Suprapubic skin (tissue), 4 donors: ENCODE data around the gene NPIPB2. TPM values are rescaled to one million over a fixed set of nuclear protein-coding genes. Genes with fewer than 3 reads are reported as not detected.
A peak's percentile ranks its signal among the peaks of the same experiment; 100 is the strongest.

Source experiments
- DNase-seq, 2 donors: peaks; one replicate each; pipeline ENCODE4 v3.0.0-alpha.2; 2019; ENCODE audit warnings: low spot score in 2 of 2
- H3K27ac ChIP-seq: fragments of 200-600 bp; sonication (generic); one replicate; pipeline ENCODE4 v1.5.1; 2019
- H3K27me3 ChIP-seq: fragments of 200-600 bp; sonication (generic); one replicate; pipeline ENCODE4 v1.5.1; 2019
- H3K36me3 ChIP-seq: fragments of 200-600 bp; sonication (generic); one replicate; pipeline ENCODE4 v1.5.1; 2019
- H3K4me1 ChIP-seq: fragments of 200-600 bp; sonication (generic); one replicate; pipeline ENCODE4 v1.5.1; 2019
- H3K4me3 ChIP-seq: fragments of 200-600 bp; sonication (generic); one replicate; pipeline ENCODE4 v1.5.1; 2019; ENCODE audit warnings: mild to moderate bottlenecking
- H3K9me3 ChIP-seq: fragments of 200-600 bp; sonication (generic); one replicate; pipeline ENCODE4 v1.5.1; 2019
- CTCF ChIP-seq, 2 donors: fragments of 200-600 bp in 1 of 2; fragments of 450-650 bp in 1 of 2; sonication (generic) in 1 of 2; IDR thresholded peaks; one replicate each; pipeline ENCODE4 v1.5.1; 2016 to 2019; ENCODE audit warnings: antibody characterized with exemption in 2 of 2, mild to moderate bottlenecking in 1 of 2, moderate library complexity in 1 of 2
- EP300 ChIP-seq: sonication (generic); formaldehyde crosslinking; IDR thresholded peaks from one replicate; pipeline ENCODE4 v1.6.1; 2017; ENCODE audit warnings: antibody characterized with exemption
- POLR2A ChIP-seq, 2 donors: fragments of 450-650 bp; IDR thresholded peaks; one replicate each; pipeline ENCODE4 v1.6.1; 2017; ENCODE audit warnings: antibody characterized with exemption in 2 of 2, mild to moderate bottlenecking in 2 of 2, moderate library complexity in 2 of 2
- POLR2AphosphoS5 ChIP-seq, 3 donors: sonication (generic); formaldehyde crosslinking; IDR thresholded peaks; one replicate each; pipeline ENCODE4 v1.6.1; 2017; ENCODE audit warnings: antibody characterized with exemption in 3 of 3
- WGBS: methylation state at CpG from one replicate; pipeline ENCODE4 v1.1.5; 2018; 5-methylcytosine and 5-hydroxymethylcytosine counted together
- total RNA-seq, 4 donors: library from RNA; depleted of rRNA; stranded (reverse); fragments of >200 nt; gene quantifications; one replicate each; pipeline ENCODE4 v1.1.0, GENCODE V29; 2016

Gene NPIPB2
- total RNA-seq, 4 donors from 2014 or later = 10.4 to 59.9 (median 12.4) TPM

DNA sequence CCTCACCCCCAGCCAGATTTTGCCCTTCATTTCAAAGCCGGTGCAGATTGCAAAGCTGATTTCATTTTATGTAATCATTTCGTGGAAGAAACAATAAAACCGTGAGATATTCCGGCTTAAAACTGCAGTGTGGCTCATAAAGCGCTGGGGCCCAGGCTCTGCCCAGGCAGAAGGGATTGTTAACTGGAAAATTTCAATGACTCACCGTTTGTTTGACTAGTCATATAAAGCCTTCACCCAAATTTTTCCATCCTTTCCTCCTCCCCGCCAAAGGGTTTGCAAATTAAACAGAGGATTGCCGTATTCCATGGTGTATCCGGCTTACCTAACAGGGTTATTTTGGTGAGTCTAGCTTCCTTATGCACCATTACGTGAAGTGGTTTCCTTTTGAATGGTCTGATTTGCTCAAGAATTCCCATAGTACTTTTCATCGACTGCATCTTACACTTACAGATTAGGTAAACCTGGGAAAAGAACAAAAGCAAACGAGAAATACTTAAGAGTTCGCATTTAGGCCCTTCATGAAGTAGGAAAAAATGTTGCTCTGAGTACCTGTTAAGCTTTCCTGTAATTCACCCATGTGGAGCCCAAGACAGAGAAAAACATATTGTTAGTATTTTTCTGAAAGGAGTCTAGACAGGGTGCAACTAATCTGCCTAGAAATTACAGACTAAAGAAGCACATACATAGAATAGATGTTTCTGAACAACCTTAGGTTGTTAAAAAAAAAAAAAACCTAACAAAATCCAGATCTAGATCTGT lies 25.1 kb downstream of the NPIPB2 start:
- Histone ChIP-seq H3K36me3 (no peaks in the 10 kb centered on the region), H3K4me3 (peak overlapping the region; percentile 98), H3K27ac (peak overlapping the region; percentile 97), H3K27me3 (no peaks in the 10 kb centered on the region), H3K9me3 (no peaks in the 10 kb centered on the region), H3K4me1 (peaks cover 32% of the 10 kb centered on the region)
- no peak for DNase-seq
- no peak for TF ChIP-seq POLR2A (IDR thresholded peaks at IDR 0.05)
- TF ChIP-seq POLR2AphosphoS5 (IDR thresholded peaks at IDR 0.05) = no peak
- TF ChIP-seq CTCF (IDR thresholded peaks at IDR 0.05) = no peak
- no peak for TF ChIP-seq EP300
- 47% methylated on average over 13 of the region's 13 CpGs for WGBS

DNA sequence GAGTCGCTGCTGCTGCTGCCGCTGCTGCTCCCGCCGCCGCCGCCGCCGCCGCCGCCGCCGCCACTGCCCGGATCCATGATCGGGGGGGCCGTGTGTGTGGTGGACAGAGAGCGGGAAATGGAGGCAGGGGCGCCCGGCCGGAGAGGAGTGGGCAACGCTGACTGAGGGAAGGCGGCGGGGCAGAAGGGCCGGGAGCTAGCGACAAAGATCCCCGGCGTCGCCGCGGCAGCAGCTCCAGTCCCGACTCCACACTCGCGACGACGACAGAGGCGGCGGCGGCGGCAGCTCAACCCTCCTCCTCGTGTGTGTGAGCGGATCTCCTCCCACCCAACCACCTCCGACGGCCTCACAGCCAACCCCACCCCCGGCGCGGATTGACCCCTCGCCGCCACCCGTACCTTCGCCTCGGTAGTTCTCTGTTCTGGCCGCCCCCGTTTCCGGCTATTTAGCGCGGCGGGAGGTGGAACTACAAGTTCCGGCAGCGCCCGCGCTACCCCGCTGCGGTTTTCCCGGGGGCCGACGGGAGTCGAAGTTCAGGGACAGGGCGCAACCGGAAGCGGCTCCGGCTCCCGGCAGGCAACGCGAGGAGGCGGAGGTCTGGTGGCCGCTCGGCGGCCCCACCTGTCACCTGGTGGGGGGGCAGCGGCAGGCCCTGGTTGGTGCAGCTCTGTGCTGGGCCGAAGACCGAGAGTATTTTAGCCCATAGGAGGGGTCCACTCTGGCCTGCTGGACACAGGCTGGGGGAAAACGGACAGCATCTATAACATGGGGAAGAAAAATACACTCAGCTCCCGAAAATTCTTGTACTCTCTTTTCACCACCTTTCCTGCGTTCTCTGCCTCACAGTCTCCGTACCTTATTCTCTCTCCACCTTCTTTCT lies 26.0 kb downstream of the NPIPB2 start, which contains the start of gene GSPT1:
Gene GSPT1, minus strand, starts transcription at position 313 of the 880 bp plus-strand sequence. Its CDS starts 236 bp downstream, at position 77.
- 2% methylated on average over 16 of the region's 84 CpGs for WGBS
- H3K4me1 ChIP-seq = peaks cover 37% of the 10 kb centered on the region

GRCh38 chr16:11915114-11915643 lies 26.7 kb downstream of the NPIPB2 start:
- peak overlapping the region; percentile 98 for H3K4me3 ChIP-seq
- TF ChIP-seq POLR2A (IDR thresholded peaks at IDR 0.05) (no peak), POLR2AphosphoS5 (IDR thresholded peaks at IDR 0.05) (no peak), CTCF (IDR thresholded peaks at IDR 0.05) (no peak), EP300 (no peak)
- no peaks in the 10 kb centered on the region for H3K9me3 ChIP-seq

More for the DNA sequence above, 26.0 kb downstream of the NPIPB2 start, which contains the start of gene GSPT1:
- Histone ChIP-seq H3K27ac (peak within 1 kb of the TSS; percentile 97), H3K4me3 (peak within 1 kb of the TSS; percentile 98), H3K36me3 (no peaks in the 10 kb centered on the region), H3K27me3 (no peaks in the 10 kb centered on the region), H3K9me3 (no peaks in the 10 kb centered on the region)
- peak; percentile 100 for DNase-seq
- TF ChIP-seq POLR2A (IDR thresholded peaks at IDR 0.05) (peak; percentile 64 to 86), CTCF (IDR thresholded peaks at IDR 0.05) (peak in 1 of 2 donors; percentile 27), EP300 (no peak), POLR2AphosphoS5 (IDR thresholded peaks at IDR 0.05) (peak; percentile 56 to 99 (median 92))

DNA sequence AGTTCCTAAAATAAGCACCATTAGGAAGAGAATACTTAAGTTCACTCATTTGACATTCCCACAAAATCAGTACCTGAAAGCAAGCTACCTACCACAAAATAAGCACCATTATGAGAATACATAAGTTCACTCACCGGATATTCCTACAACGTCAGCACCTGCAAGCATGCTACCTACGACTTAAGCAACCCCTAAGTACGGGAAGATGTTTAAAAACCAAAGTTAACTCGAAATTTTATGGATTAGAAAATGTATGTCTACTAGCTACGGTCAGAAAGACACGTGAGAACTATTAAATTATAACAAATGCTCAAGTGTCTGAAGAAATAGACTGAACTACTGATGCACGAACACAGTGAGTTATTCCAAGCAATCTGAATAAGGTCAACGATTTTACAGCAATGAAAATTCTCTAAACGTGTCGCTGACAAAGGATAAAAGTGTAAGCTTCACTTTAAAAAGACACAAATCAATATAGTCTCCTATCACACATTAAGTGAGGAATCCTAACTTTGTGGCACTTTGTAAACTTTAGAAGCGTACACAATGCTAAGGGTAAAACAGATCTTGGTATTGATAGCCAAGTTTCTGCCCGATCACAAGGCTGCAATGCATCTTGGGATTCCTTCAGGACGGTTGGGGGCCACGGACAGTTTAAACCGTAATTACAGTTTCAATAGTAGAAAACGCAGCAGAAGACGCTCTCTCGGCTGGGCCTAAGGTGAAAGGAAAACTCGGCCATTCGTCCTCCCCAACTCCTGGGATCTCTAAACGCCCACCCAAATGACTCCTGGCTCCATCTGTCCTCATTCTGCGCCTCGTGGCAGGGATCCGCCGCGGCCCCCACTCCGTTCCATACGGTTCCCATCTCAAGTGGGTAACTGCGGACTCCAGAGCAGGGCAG lies 27.4 kb downstream of the NPIPB2 start:
- Histone ChIP-seq H3K4me3 (peak overlapping the region; percentile 98), H3K9me3 (no peaks in the 10 kb centered on the region), H3K4me1 (peaks cover 51% of the 10 kb centered on the region), H3K36me3 (no peaks in the 10 kb centered on the region), H3K27ac (peak overlapping the region; percentile 97), H3K27me3 (no peaks in the 10 kb centered on the region)
- 3% methylated on average over 28 of the region's 30 CpGs for WGBS
- no peak for DNase-seq
- TF ChIP-seq POLR2A (IDR thresholded peaks at IDR 0.05) (no peak), EP300 (no peak), CTCF (IDR thresholded peaks at IDR 0.05) (no peak), POLR2AphosphoS5 (IDR thresholded peaks at IDR 0.05) (no peak)

More at GRCh38 chr16:11915114-11915643, 26.7 kb downstream of the NPIPB2 start:
- H3K4me1 ChIP-seq = peaks cover 44% of the 10 kb centered on the region
- 0% methylated on average over 20 of the region's 79 CpGs for WGBS
- H3K27ac ChIP-seq = peak overlapping the region; percentile 97
- H3K27me3 ChIP-seq = no peaks in the 10 kb centered on the region
- no peaks in the 10 kb centered on the region for H3K36me3 ChIP-seq
- no peak for DNase-seq
